Activated CD8-positive, alpha-beta memory T cell treated with anti-CD3 and anti-CD28 coated beads, Interleukin-2, amount 50 U/mL, for 4 hours (primary cell): ENCODE data around the gene PLXNA2.

Source experiments
- DNase-seq: peaks from one replicate; pipeline ENCODE4 v3.0.0-alpha.2; 2020

Gene PLXNA2

DNA sequence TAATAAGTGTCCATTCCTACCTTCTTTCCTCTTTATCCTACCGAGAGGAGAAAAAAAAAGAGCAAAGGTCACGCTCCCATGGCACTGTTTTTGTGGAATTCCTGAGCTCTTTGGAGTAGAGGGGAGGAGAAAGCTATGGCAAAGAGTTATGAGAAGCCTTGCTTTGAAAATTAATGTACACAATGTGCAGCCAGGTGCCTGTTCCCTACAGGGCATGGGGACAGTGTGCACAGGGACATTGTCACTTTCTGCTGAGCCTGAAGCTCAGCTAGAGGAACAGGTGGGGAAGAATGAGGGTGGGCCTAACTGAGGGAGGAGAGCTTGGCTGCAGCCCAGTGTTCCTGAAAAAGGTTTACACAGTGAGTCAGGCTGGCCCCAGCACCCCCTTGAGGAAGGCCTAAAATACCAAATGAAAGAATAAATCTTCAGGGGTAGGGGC lies 66.1 kb downstream of the PLXNA2 start:
- no peak for DNase-seq

DNA sequence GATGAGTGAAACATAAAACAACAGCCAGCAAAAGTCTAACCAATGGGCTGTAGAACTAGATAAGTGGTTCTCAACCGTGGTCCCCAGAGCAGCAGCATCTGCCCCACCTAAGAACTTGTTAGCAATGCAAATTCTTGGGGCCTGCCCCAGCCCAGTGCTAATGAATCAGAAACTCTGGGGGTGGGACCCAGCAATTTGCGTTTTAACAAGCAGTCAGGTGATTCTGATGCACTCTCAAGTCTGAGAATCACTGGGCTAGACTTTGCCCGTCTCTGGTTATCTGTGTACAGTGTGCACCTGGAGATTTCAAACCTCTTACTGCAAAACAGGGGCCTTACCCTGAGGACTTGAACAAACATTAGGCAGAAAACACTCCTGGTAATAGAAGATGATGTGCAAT lies 66.5 kb downstream of the PLXNA2 start:
- DNase-seq, result no peak

- no peak for DNase-seq
These were observed 67.5 kb downstream of the PLXNA2 start for GRCh38 chr1:208176649-208177048.

GRCh38 chr1:208175508-208175895 lies 68.7 kb downstream of the PLXNA2 start:
- DNase-seq, result no peak

GRCh38 chr1:208174731-208175507 lies 69.3 kb downstream of the PLXNA2 start:
- DNase-seq, result no peak

GRCh38 chr1:208174200-208174599 lies 70.0 kb downstream of the PLXNA2 start:
- no peak for DNase-seq

DNA sequence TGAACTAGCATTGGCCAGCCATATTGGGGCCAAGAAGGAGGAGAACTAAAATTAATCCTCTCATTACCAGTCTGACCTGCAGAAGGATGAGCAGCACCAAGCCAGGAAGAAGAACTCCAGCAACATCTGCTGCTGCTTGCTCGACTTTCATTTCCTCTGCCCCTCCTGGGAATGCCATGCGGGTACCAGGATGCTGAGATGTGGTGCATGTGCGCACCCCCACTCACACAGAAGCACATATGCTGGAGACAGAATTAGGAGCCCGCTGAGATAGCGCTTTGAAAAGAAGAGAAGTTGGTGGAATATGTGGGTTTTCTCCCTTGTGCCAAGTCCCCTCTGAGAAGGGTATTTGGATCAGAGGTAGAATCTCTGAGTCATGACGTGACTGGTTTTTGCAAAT lies 70.4 kb downstream of the PLXNA2 start:
- no peak for DNase-seq

DNA sequence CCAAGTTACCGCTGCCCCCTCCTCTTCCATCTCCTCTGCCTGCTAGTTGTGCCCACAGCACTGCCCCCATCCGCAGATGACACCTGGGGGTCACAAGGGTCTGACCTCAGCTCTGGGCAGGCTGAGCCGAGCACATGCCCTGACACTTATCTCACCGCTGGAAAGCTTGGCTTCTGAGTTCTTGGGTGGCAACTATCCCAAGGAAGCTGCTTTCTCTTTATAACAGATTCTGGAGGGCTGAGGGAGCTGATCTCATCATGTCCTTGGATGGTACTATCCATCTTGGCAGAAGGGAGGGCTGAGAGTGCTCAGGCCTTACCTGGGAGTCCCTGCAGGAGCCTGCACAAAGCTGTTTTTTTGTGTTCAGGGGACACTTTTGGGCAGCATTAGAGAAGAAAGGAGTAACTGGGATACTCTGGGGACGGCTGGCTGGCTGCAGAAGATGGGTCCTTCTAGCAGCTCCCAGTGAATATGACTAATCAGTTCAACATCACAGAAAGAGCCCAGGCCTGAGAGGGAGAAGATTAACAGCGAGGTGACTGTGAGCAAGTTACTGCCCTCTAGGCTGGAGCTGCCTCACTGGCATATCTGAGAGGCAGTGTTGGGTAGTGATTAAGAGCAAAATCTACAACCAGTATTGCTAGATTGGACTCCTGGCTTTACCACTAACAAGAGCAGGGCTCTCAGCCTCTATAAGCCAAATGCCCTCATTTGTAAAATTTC lies 71.6 kb downstream of the PLXNA2 start:
- no peak for DNase-seq

GRCh38 chr1:208171616-208172422 lies 72.4 kb downstream of the PLXNA2 start:
- DNase-seq, result no peak

GRCh38 chr1:208170252-208170651 lies 73.9 kb downstream of the PLXNA2 start:
- no peak for DNase-seq

- DNase-seq, result no peak
These were observed 74.9 kb downstream of the PLXNA2 start for GRCh38 chr1:208169081-208169879.

DNA sequence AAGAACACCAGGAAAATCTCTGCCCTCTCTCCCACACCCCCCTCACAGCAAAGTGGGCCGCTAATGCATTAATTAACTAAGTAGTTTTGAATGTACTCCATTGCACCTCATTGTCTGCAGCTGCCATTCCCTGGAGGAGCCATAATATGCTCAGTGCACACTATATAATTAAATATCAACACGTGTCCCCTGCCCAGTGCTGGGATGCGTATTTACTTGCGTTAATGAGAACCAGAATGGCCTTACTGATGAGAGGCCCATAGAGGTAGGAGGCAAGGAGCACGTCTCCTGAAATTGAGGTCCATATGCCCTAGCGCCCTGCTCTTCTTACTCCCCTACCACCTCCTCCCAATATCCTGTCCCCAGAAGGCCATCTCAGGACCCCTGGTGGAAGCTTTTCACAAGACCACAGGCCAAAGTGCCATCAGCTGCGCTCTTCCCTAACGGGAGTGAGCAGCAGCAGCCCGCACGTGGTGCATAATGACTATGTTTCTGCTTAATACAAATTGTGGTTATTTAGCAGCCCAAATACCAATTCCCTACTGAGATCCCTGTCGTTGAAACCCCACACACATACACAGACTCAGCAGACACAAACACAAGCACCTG lies 76.8 kb downstream of the PLXNA2 start:
- no peak for DNase-seq

DNA sequence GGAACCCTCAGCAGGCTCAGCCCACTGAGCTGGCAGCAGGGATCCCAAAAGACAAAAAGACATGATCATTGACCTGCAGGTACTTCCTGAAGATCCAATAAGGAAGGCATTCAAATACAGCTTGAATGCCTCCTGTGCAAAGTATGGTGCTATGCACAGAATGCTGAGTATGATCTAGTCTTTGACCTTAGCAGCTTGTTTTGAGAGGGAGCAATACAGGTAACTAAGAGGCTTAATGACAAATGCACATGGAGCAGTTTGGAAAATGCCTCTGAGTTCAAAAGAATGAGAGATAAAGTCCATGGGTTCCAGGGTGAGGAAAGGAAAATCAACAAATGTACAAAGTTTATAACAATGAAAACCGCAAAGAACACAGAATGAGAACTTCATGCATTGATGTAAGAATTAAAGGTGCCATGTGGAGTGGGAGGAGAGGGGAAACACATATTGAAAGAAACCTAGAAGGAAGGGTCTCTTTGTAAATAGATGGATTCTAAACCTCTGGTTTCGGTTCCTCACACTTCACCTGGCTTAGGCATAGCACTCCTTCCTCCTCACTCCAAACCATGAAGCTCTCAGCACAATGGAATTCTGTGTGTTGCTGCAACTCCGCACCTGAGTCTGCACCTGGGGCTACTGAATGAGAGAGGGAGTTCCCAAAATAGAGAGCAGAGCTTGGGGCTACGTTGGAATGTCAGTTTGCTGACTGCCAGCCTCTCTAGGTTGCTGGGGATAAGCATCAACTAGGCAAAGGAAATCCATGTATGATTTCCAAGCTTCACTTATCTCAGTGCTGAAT lies 77.6 kb downstream of the PLXNA2 start:
- DNase-seq, result no peak

GRCh38 chr1:208165659-208166058 lies 78.5 kb downstream of the PLXNA2 start:
- no peak for DNase-seq

DNA sequence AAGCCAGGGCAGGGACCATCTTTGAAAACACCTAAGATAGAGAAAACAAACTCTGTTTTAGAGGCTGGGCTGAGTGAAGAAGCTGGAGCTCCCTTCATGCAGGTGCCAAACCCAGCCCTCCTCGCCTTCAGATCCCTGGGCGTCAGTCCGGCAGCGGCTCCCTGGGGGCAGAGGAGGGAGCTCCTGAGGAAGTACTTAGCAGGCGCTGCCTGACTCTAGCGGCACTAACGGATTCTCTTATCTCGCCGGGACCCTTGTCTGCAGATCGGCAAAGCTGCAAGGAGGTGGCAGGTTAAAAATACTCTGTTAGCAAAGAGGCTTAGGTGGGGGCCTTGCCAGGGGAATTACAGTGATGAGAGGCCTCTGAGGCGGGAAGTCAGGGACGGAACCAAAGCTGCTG lies 79.6 kb downstream of the PLXNA2 start:
- no peak for DNase-seq

- DNase-seq, result no peak
These were observed 80.6 kb downstream of the PLXNA2 start for GRCh38 chr1:208163539-208163938.

DNA sequence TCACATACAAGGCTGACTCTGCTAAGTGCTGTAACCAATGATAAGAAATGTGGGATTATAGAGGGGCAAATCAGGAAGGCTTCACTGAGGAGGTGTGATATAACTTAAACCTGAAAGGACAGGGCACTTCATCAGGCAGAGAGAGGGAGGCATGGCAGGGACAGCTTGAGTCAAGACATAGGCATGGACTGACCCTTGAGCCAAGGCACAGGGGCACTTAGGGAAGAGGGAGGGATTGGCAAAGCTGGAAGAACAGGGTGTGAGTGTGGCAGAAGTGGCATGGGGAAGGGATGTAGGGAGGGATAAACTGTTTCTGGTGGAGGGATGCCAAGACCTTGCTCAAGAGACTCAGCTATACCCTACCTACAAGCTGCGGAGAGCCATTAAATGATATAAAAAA lies 81.3 kb downstream of the PLXNA2 start:
- no peak for DNase-seq

DNA sequence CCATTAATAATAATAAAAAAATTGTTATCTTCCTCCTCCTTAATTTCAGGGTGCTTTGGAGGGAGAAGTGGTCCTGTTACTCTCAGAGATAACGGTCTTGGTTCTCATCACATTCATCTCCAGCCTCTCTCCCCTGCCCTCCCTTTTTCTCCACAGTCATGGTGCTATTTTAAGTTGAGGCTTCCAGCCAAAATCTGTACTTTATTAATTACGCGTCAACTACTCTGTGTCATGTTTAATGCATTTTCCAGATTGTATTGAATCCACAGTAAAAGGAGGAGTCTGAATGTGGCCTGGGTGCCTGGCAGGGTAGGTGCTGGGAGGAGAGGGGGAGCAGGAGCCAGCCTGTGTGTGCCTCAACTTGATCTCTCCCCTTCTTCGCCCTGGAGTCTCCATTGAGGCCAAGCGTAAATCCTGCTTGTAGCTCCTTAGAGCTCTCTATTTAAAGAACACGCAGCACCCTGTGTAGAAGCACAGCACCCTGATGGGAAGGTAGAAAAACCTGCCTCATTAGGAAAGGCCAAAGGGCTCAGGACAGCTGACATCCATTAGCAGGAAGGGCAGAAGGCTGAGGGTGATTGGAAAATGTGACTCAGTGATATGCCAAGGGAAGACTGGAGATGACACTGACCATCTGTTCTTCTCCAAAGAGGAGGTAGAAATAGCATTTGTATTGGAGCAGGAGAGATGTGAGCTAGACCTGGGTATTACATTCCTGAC lies 82.4 kb downstream of the PLXNA2 start:
- no peak for DNase-seq

- no peak for DNase-seq
These were observed 83.2 kb downstream of the PLXNA2 start for GRCh38 chr1:208161005-208161404.

GRCh38 chr1:208160259-208160819 lies 83.8 kb downstream of the PLXNA2 start:
- DNase-seq, result no peak
